ENCODE data around the gene IGF1R. TPM values are rescaled to one million over a fixed set of nuclear protein-coding genes. Genes with fewer than 3 reads are reported as not detected.

The IGF1R gene
- total RNA-seq = 10 to 100 TPM; 40.3 to 97.2 (median 79.4) TPM
- 27.0 TPM for total RNA-seq (2013)
- 31.1 to 225 (median 81.7) reads per million in 29 experiments for total RNA-seq

GRCh38 chr15:98647774-98648653, at the start of gene IGF1R:
Gene IGF1R, plus strand, starts transcription at chr15:98648539. Its CDS starts 1,043 bp downstream, at chr15:98649582.
- DNase-seq (peak; percentile 72 to 93 (median 84)), ATAC-seq (replicated peaks in 1 of 4) (peak; percentile 61 to 82 (median 70))
- ChIA-PET CTCF (interaction anchor here (0.6 to 1.8 kb wide), 2 partner anchors 12 to 83 kb away, joined by 3 to 5 read pairs; no protein-coding TSS in a partner anchor), POLR2A (no interaction called here)
- H3K27me3 ChIP-seq (replicated peaks in 1 of 2; ENCODE audit: control insufficient read depth in 2 of 2, extremely low read depth in 1 of 2, insufficient read depth in 2 of 2, low read length in 1 of 2) = peaks cover 0 to 29% of the 10 kb centered on the region in 2 experiments
- H3K4me1 Mint-ChIP-seq = peaks cover 22 to 35% (median 26%) of the 10 kb centered on the region in 3 donors
- peak within 1 kb of the TSS; percentile 91 to 92 for H3K27ac Mint-ChIP-seq
- peaks cover 9 to 32% of the 10 kb centered on the region in 2 experiments for H3K4me1 ChIP-seq (ENCODE audit: control insufficient read depth in 1 of 2, extremely low read depth in 1 of 2, insufficient read depth in 2 of 2, low read length in 2 of 2)
- H3K27ac ChIP-seq (ENCODE audit: low read length) = no peak within 1 kb of the TSS
- H3K4me3 ChIP-seq (ENCODE audit: control insufficient read depth in 1 of 2, extremely low read depth in 1 of 2, low read length in 1 of 2) = peak within 1 kb of the TSS; percentile 77 to 82
- H3K9me3 Mint-ChIP-seq = no peaks in the 10 kb centered on the region
- WGBS (ENCODE audit: insufficient coverage) = under 1% methylated on average over 91 of the region's 106 CpGs
- no peaks in the 10 kb centered on the region for H3K9me3 ChIP-seq
- peak within 1 kb of the TSS; percentile 82 to 96 (median 86) for H3K4me3 Mint-ChIP-seq
- H3K36me3 Mint-ChIP-seq = no peaks in the 10 kb centered on the region
- no peaks in the 10 kb centered on the region for H3K36me3 ChIP-seq (ENCODE audit: control insufficient read depth in 2 of 2, extremely low read depth in 1 of 2, insufficient read depth in 1 of 2, low read length in 1 of 2)
- peaks cover 0 to 22% of the 10 kb centered on the region in 2 donors for H3K27me3 Mint-ChIP-seq

GRCh38 chr15:98599909-98600691, 48.2 kb upstream of the IGF1R start:
- ChIA-PET POLR2A (no interaction called here), CTCF (interaction anchor here in 1 of 2 donors (1.1 kb wide), 1 partner anchor 18 kb away, joined by 3 read pairs; no protein-coding TSS in a partner anchor)
- WGBS (ENCODE audit: insufficient coverage) = 17% methylated on average over 9 of the region's 15 CpGs
- Mint-ChIP-seq H3K4me1 (peaks cover 18 to 23% (median 20%) of the 10 kb centered on the region in 3 donors), H3K9me3 (no peaks in the 10 kb centered on the region), H3K27me3 (peaks cover 0 to 6% of the 10 kb centered on the region in 2 donors), H3K36me3 (no peaks in the 10 kb centered on the region), H3K27ac (peak overlapping the region; percentile 93 to 94), H3K4me3 (peak overlapping the region; percentile 77 to 87 (median 77))
- no peaks in the 10 kb centered on the region for H3K36me3 ChIP-seq (ENCODE audit: control insufficient read depth in 2 of 2, extremely low read depth in 1 of 2, insufficient read depth in 1 of 2, low read length in 1 of 2)
- peak in 28 of 35 experiments; percentile 3 to 55 (median 16) for DNase-seq
- peaks cover 6 to 12% of the 10 kb centered on the region in 2 experiments for H3K4me1 ChIP-seq (ENCODE audit: control insufficient read depth in 1 of 2, extremely low read depth in 1 of 2, insufficient read depth in 2 of 2, low read length in 2 of 2)
- H3K27ac ChIP-seq (ENCODE audit: low read length) = peak overlapping the region; percentile 48
- H3K27me3 ChIP-seq (replicated peaks in 1 of 2; ENCODE audit: control insufficient read depth in 2 of 2, extremely low read depth in 1 of 2, insufficient read depth in 2 of 2, low read length in 1 of 2) = no peaks in the 10 kb centered on the region
- ATAC-seq (replicated peaks in 1 of 4) = peak; percentile 81 to 90 (median 84)
- no peaks in the 10 kb centered on the region for H3K9me3 ChIP-seq
- H3K4me3 ChIP-seq (ENCODE audit: control insufficient read depth in 1 of 2, extremely low read depth in 1 of 2, low read length in 1 of 2) = peak overlapping the region; percentile 41 to 70

DNA sequence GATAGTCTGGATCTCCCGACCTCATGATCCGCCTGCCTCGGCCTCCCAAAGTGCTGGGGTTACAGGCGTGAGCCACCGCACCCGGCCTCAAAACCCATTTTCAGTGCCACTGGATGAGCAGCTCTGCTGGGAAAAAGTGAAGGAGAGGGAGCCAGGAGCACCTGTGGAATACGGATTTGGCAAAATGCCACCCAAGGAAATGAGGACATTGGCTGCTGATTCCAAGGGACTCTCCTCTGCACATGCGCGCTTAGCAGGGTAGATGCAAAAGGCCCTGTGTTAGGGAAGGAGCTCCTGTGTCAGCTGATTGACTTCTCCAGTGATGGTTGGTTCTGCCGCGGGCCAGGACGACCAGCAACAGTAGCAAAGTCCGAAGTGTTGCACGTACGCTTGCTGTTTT, 43.4 kb upstream of the IGF1R start:
- ATAC-seq (replicated peaks in 1 of 4) (no peak), DNase-seq (no peak)
- H3K4me3 ChIP-seq (ENCODE audit: control insufficient read depth in 1 of 2, extremely low read depth in 1 of 2, low read length in 1 of 2) = no peak overlapping the region
- H3K36me3 Mint-ChIP-seq = no peaks in the 10 kb centered on the region
- peaks cover 0 to 2% of the 10 kb centered on the region in 2 experiments for H3K27me3 ChIP-seq (replicated peaks in 1 of 2; ENCODE audit: control insufficient read depth in 2 of 2, extremely low read depth in 1 of 2, insufficient read depth in 2 of 2, low read length in 1 of 2)
- H3K27ac Mint-ChIP-seq = no peak overlapping the region
- ChIA-PET POLR2A (no interaction called here), CTCF (no interaction called here)
- no peak overlapping the region for H3K4me3 Mint-ChIP-seq
- no peaks in the 10 kb centered on the region for H3K36me3 ChIP-seq (ENCODE audit: control insufficient read depth in 2 of 2, extremely low read depth in 1 of 2, insufficient read depth in 1 of 2, low read length in 1 of 2)
- H3K4me1 Mint-ChIP-seq = peaks cover 8 to 9% (median 9%) of the 10 kb centered on the region in 3 donors
- H3K27me3 Mint-ChIP-seq = peaks cover 0 to 5% of the 10 kb centered on the region in 2 donors
- H3K9me3 ChIP-seq = no peaks in the 10 kb centered on the region
- WGBS (ENCODE audit: insufficient coverage) = 91% methylated on average over 10 of the region's 15 CpGs
- H3K4me1 ChIP-seq (ENCODE audit: control insufficient read depth in 1 of 2, extremely low read depth in 1 of 2, insufficient read depth in 2 of 2, low read length in 2 of 2) = peaks cover under 1 to 5% of the 10 kb centered on the region in 2 experiments
- no peaks in the 10 kb centered on the region for H3K9me3 Mint-ChIP-seq
- H3K27ac ChIP-seq (ENCODE audit: low read length) = no peak overlapping the region

DNA sequence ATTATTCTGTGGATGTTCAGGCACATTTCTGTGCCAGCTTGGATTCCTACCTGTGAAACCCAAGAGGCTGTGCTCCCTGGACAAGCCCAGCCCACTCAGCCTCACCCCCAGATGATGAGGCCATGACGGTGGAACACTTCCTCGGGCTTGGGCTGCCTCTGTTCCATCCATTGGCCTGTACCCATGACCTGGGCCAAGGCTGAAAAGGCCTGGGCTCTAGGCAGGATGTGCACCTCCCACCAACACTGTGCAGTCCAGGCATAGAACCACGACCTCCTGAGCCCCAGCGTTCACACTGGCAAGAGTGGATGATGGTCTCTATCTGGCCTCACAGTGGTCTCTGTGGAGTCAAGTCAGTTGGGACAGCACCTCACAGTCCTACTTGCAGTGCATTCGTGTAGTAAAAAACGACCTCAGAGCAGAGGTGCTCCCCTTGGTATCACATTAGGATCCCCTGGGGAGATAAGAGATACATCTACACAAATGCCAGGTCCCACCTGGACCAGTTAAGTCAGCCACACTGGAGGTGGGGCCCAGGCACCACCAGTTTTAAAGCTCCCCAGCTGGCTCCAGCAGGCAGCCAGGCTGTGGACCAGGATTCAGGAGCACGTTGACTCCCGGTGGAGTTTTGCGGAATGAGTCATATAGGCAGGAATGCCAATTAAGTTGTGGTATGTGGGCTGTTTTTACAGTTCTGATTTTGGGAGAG, 39.0 kb upstream of the IGF1R start:
- Histone ChIP-seq H3K27me3 (replicated peaks in 1 of 2; ENCODE audit: control insufficient read depth in 2 of 2, extremely low read depth in 1 of 2, insufficient read depth in 2 of 2, low read length in 1 of 2) (peaks cover 0 to 4% of the 10 kb centered on the region in 2 experiments), H3K9me3 (no peaks in the 10 kb centered on the region), H3K4me3 (ENCODE audit: control insufficient read depth in 1 of 2, extremely low read depth in 1 of 2, low read length in 1 of 2) (no peak overlapping the region), H3K36me3 (ENCODE audit: control insufficient read depth in 2 of 2, extremely low read depth in 1 of 2, insufficient read depth in 1 of 2, low read length in 1 of 2) (no peaks in the 10 kb centered on the region), H3K27ac (ENCODE audit: low read length) (no peak overlapping the region), H3K4me1 (ENCODE audit: control insufficient read depth in 1 of 2, extremely low read depth in 1 of 2, insufficient read depth in 2 of 2, low read length in 2 of 2) (peaks cover 9 to 14% of the 10 kb centered on the region in 2 experiments)
- H3K4me3 Mint-ChIP-seq = no peak overlapping the region
- 66% methylated on average over 9 of the region's 9 CpGs for WGBS (ENCODE audit: insufficient coverage)
- ChIA-PET POLR2A (no interaction called here), CTCF (no interaction called here)
- no peaks in the 10 kb centered on the region for H3K9me3 Mint-ChIP-seq
- ATAC-seq (replicated peaks in 1 of 4) (no peak), DNase-seq (no peak)
- peaks cover 0 to 3% of the 10 kb centered on the region in 2 donors for H3K27me3 Mint-ChIP-seq
- no peak overlapping the region for H3K27ac Mint-ChIP-seq
- H3K36me3 Mint-ChIP-seq = no peaks in the 10 kb centered on the region
- peaks cover 8 to 12% (median 10%) of the 10 kb centered on the region in 3 donors for H3K4me1 Mint-ChIP-seq

GRCh38 chr15:98610991-98611390, 37.3 kb upstream of the IGF1R start:
- Mint-ChIP-seq H3K9me3 (no peaks in the 10 kb centered on the region), H3K36me3 (no peaks in the 10 kb centered on the region), H3K4me1 (peaks cover 8 to 12% (median 10%) of the 10 kb centered on the region in 3 donors), H3K27me3 (peaks cover 0 to 2% of the 10 kb centered on the region in 2 donors), H3K27ac (no peak overlapping the region), H3K4me3 (no peak overlapping the region)
- ChIA-PET POLR2A (no interaction called here), CTCF (no interaction called here)
- H3K4me3 ChIP-seq (ENCODE audit: control insufficient read depth in 1 of 2, extremely low read depth in 1 of 2, low read length in 1 of 2) = no peak overlapping the region
- peaks cover 9 to 14% of the 10 kb centered on the region in 2 experiments for H3K4me1 ChIP-seq (ENCODE audit: control insufficient read depth in 1 of 2, extremely low read depth in 1 of 2, insufficient read depth in 2 of 2, low read length in 2 of 2)
- H3K27me3 ChIP-seq (replicated peaks in 1 of 2; ENCODE audit: control insufficient read depth in 2 of 2, extremely low read depth in 1 of 2, insufficient read depth in 2 of 2, low read length in 1 of 2) = peaks cover 0 to 8% of the 10 kb centered on the region in 2 experiments
- 96% methylated on average over 4 of the region's 4 CpGs for WGBS (ENCODE audit: insufficient coverage)
- H3K9me3 ChIP-seq = no peaks in the 10 kb centered on the region
- ATAC-seq (replicated peaks in 1 of 4) = no peak
- H3K36me3 ChIP-seq (ENCODE audit: control insufficient read depth in 2 of 2, extremely low read depth in 1 of 2, insufficient read depth in 1 of 2, low read length in 1 of 2) = no peaks in the 10 kb centered on the region
- DNase-seq = no peak
- H3K27ac ChIP-seq (ENCODE audit: low read length) = no peak overlapping the region
